SK-N-SH (cell line): ENCODE results near the gene PTPRC. TPM values are rescaled to one million over a fixed set of nuclear protein-coding genes. Genes with fewer than 3 reads are reported as not detected.

Experiments
- CTCF ChIA-PET: fragments of 300-600, 350-600 bp; formaldehyde crosslinking; extraction: SDS; loops from one replicate; lab custom pipeline; 2021; lab: Yijun Ruan, JAX
- POLR2A ChIA-PET: fragments of 350-600 bp; sonication (Branson Sonifier 250); formaldehyde crosslinking; extraction: SDS; loops from one replicate; lab custom pipeline; 2020; ENCODE audit warnings: antibody characterized with exemption, inconsistent platforms; lab: Yijun Ruan, JAX
- DNase-seq: peaks from one replicate; pipeline ENCODE4 v3.0.0; 2012
- H2AFZ ChIP-seq: fragments of 200-600 bp; sonication (generic); 2 replicates; pipeline ENCODE4 v1.8.1; 2016; ENCODE audit warnings: antibody characterized with exemption, mild to moderate bottlenecking, low read depth
- H3F3A ChIP-seq: fragments of 200-600 bp; sonication (generic); replicated peaks from 2 replicates; pipeline ENCODE3; 2016; ENCODE audit warnings: antibody characterized with exemption, mild to moderate bottlenecking; ENCODE audit not compliant: insufficient read depth
- H3K27ac ChIP-seq, 2 experiments: fragments of 200-500 bp in 1 of 2; fragments of 200-600 bp in 1 of 2; sonication (Bioruptor generic) in 1 of 2; sonication (generic), shearing (Covaris generic) in 1 of 2; 2 replicates each; pipeline versions ENCODE4 v1.5.1 to v1.6.1; 2014 to 2016; ENCODE audit warnings: low read depth in 2 of 2, inconsistent platforms in 1 of 2, low read length in 1 of 2, mild to moderate bottlenecking in 1 of 2, mixed read lengths in 1 of 2
- H3K27me3 ChIP-seq: fragments of 200-600 bp; sonication (generic), shearing (Covaris generic); 2 replicates; pipeline ENCODE4 v1.6.1; 2016; ENCODE audit warnings: mixed run types; ENCODE audit not compliant: insufficient read depth
- H3K36me3 ChIP-seq, 2 experiments: fragments of 200-500 bp in 1 of 2; fragments of 200-600 bp in 1 of 2; sonication (Bioruptor generic) in 1 of 2; sonication (generic) in 1 of 2; replicated peaks in 1 of 2; 2 replicates each; pipeline versions ENCODE3 to v1.5.1; 2014 to 2016; ENCODE audit warnings: low read length in 1 of 2, mild to moderate bottlenecking in 1 of 2; ENCODE audit not compliant: insufficient read depth in 2 of 2, control insufficient read depth in 1 of 2
- H3K4me1 ChIP-seq, 2 experiments: fragments of 200-500 bp in 1 of 2; fragments of 200-600 bp in 1 of 2; sonication (Bioruptor generic) in 1 of 2; sonication (generic), shearing (Covaris generic) in 1 of 2; 2 replicates each; pipeline versions ENCODE4 v1.5.1 to v1.6.1; 2014 to 2016; ENCODE audit warnings: low read depth in 1 of 2, low read length in 1 of 2, mixed run types in 1 of 2; ENCODE audit not compliant: insufficient read depth in 2 of 2, control insufficient read depth in 1 of 2
- H3K4me2 ChIP-seq: fragments of 200-600 bp; sonication (generic), shearing (Covaris generic); 2 replicates; pipeline ENCODE4 v1.6.1; 2017; ENCODE audit warnings: mixed run types
- H3K4me3 ChIP-seq, 2 experiments: fragments of 200-500 bp in 1 of 2; fragments of 200-600 bp in 1 of 2; sonication (Bioruptor generic) in 1 of 2; sonication (generic), shearing (Covaris generic) in 1 of 2; 2 replicates each; pipeline versions ENCODE4 v1.5.1 to v1.8.1; 2014 to 2016; ENCODE audit warnings: low read depth in 2 of 2, inconsistent platforms in 1 of 2, low read length in 1 of 2, mild to moderate bottlenecking in 1 of 2, mixed read lengths in 1 of 2, moderate library complexity in 1 of 2
- H3K79me2 ChIP-seq: fragments of 200-600 bp; sonication (generic); 2 replicates; pipeline ENCODE4 v1.8.1; 2017; ENCODE audit warnings: mild to moderate bottlenecking; ENCODE audit not compliant: insufficient read depth
- H3K9ac ChIP-seq: fragments of 200-600 bp; sonication (generic); 2 replicates; pipeline ENCODE4 v1.6.1; 2017; ENCODE audit warnings: mixed run types
- H3K9me2 ChIP-seq: fragments of 200-600 bp; sonication (generic); 2 replicates; pipeline ENCODE4 v1.6.1; 2017; ENCODE audit warnings: mixed run types
- H3K9me3 ChIP-seq: fragments of 200-600 bp; sonication (generic); 2 replicates; pipeline ENCODE4 v1.6.1; 2017; ENCODE audit warnings: mixed run types, mild to moderate bottlenecking, moderate library complexity
- H4K20me1 ChIP-seq: fragments of 200-600 bp; sonication (generic); 2 replicates; pipeline ENCODE4 v1.6.1; 2017; ENCODE audit warnings: mild to moderate bottlenecking, mixed run types; ENCODE audit not compliant: insufficient read depth
- CTCF ChIP-seq: fragments of 200-600 bp; sonication (generic); IDR thresholded peaks from 2 replicates; pipeline ENCODE4 v1.6.1; 2017; ENCODE audit warnings: antibody characterized with exemption, mild to moderate bottlenecking, moderate library complexity
- EP300 ChIP-seq, 2 experiments: IDR thresholded peaks; 2 replicates each; pipeline versions ENCODE4 v1.4.0 to v1.6.1; 2012; ENCODE audit warnings: borderline replicate concordance in 1 of 2, low read depth in 1 of 2, low read length in 1 of 2
- EZH2phosphoT487 ChIP-seq: fragments of 200-600 bp; sonication (generic); IDR thresholded peaks from 2 replicates; pipeline ENCODE4 v1.6.1; 2017; ENCODE audit warnings: low read depth, mixed run types, mild to moderate bottlenecking, antibody characterized with exemption, moderate library complexity, borderline replicate concordance
- FOXJ3 ChIP-seq: sonication (generic); formaldehyde crosslinking; IDR thresholded peaks from 2 replicates; pipeline ENCODE4 v1.5.1; 2020; ENCODE audit warnings: mild to moderate bottlenecking, missing genetic modification reagents
- FOXM1 ChIP-seq: IDR thresholded peaks from 2 replicates; pipeline ENCODE4 v1.4.0; 2012; ENCODE audit warnings: low read depth, mild to moderate bottlenecking
- GATA2 ChIP-seq: sonication (generic); formaldehyde crosslinking; IDR thresholded peaks from 2 replicates; pipeline ENCODE4 v1.5.0; 2020; ENCODE audit warnings: mild to moderate bottlenecking, missing genetic modification reagents
- JUND ChIP-seq: IDR thresholded peaks from 2 replicates; pipeline ENCODE4 v1.4.0; 2012
- MAX ChIP-seq: IDR thresholded peaks from 2 replicates; pipeline ENCODE4 v1.4.0; 2012; ENCODE audit warnings: low read depth
- MEF2A ChIP-seq: IDR thresholded peaks from 2 replicates; pipeline ENCODE4 v1.4.0; 2012; ENCODE audit warnings: low read depth, borderline replicate concordance
- NFIC ChIP-seq: IDR thresholded peaks from 2 replicates; pipeline ENCODE4 v1.4.0; 2012; ENCODE audit warnings: borderline replicate concordance
- POLR2AphosphoS5 ChIP-seq: IDR thresholded peaks from 2 replicates; pipeline ENCODE4 v1.6.1; 2012; ENCODE audit warnings: low read depth, low read length
- RAD21 ChIP-seq: IDR thresholded peaks from 2 replicates; pipeline ENCODE4 v1.6.1; 2012; ENCODE audit warnings: mild to moderate bottlenecking, low read length
- RCOR1 ChIP-seq: fragments of 150-350 bp; IDR thresholded peaks from 2 replicates; pipeline ENCODE4 v1.6.1; 2017; ENCODE audit warnings: antibody characterized with exemption, low read length
- REST ChIP-seq: IDR thresholded peaks from 2 replicates; pipeline ENCODE4 v1.6.1; 2012; ENCODE audit warnings: mild to moderate bottlenecking, low read depth, low read length, moderate library complexity
- RFX5 ChIP-seq: IDR thresholded peaks from 2 replicates; pipeline ENCODE4 v1.6.1; 2012; ENCODE audit warnings: mild to moderate bottlenecking, improper control_type of control experiment, low read length
- RXRA ChIP-seq: IDR thresholded peaks from 2 replicates; pipeline ENCODE4 v1.4.0; 2012; ENCODE audit warnings: low read depth, mild to moderate bottlenecking, borderline replicate concordance
- SMC3 ChIP-seq: IDR thresholded peaks from 2 replicates; pipeline ENCODE4 v1.6.1; 2012; ENCODE audit warnings: low read depth, low read length, improper control_type of control experiment
- TAF1 ChIP-seq: IDR thresholded peaks from 2 replicates; pipeline ENCODE4 v1.6.1; 2012; ENCODE audit warnings: low read depth, mild to moderate bottlenecking, low read length, moderate library complexity, borderline replicate concordance
- TEAD4 ChIP-seq: IDR thresholded peaks from 2 replicates; pipeline ENCODE4 v1.4.0; 2012; ENCODE audit warnings: mild to moderate bottlenecking, borderline replicate concordance; ENCODE audit not compliant: insufficient read depth
- USF1 ChIP-seq: IDR thresholded peaks from 2 replicates; pipeline ENCODE4 v1.4.0; 2012; ENCODE audit warnings: low read depth, borderline replicate concordance
- USF2 ChIP-seq: fragments of 150-350 bp; IDR thresholded peaks from 2 replicates; pipeline ENCODE4 v1.6.1; 2017; ENCODE audit warnings: antibody characterized with exemption, low read length, low read depth, borderline replicate concordance
- YY1 ChIP-seq: IDR thresholded peaks from 2 replicates; pipeline ENCODE4 v1.4.0; 2012; ENCODE audit warnings: low read depth, mild to moderate bottlenecking
- WGBS: methylation state at CpG from one replicate; pipeline ENCODE4 v1.1.6; 2017; ENCODE audit warnings: low lambda C conversion rate; 5-methylcytosine and 5-hydroxymethylcytosine counted together
- polyA plus RNA-seq, 3 experiments: library from polyadenylated mRNA; depleted of rRNA; stranded (reverse); fragments of >200 nt; gene quantifications; 2 replicates each; pipeline ENCODE4 v1.2.3, GENCODE V29; 2012

Gene PTPRC
- polyA plus RNA-seq, 1 of the 3 experiments (the other 2 are of a cell fraction) = 0.03 TPM

GRCh38 chr1:198672124-198672523, 33.3 kb downstream of the PTPRC start (continued):
- TF ChIP-seq POLR2AphosphoS5 = no peak; the same call in 1 of the 2 replicates
- TF ChIP-seq REST = no peak
- no peak for TF ChIP-seq CTCF
- no peak for TF ChIP-seq FOXJ3 (CRISPR knock-in tag)
- TF ChIP-seq EP300 (IDR thresholded peaks at IDR 0.05; ENCODE audit: borderline replicate concordance in 1 of 2, low read depth in 1 of 2, low read length in 1 of 2) = peak in 1 of 2 experiments; percentile 96; a peak in 2 of 4 replicates
- TF ChIP-seq RCOR1 = no peak
- no peak for TF ChIP-seq MEF2A
- TF ChIP-seq TEAD4 = peak; percentile 82
- no peak for TF ChIP-seq EZH2phosphoT487
- no peak for TF ChIP-seq MAX
- no peak for TF ChIP-seq YY1
- no peak for TF ChIP-seq RAD21
- TF ChIP-seq NFIC = peak; percentile 63
- TF ChIP-seq TAF1 = no peak
- no peak for TF ChIP-seq GATA2 (CRISPR knock-in tag)

GRCh38 chr1:198674009-198674408, 35.2 kb downstream of the PTPRC start:
- Histone ChIP-seq H3K4me1 (peaks cover 15 to 31% of the 10 kb centered on the region in 2 experiments; a peak in 3 of 4 replicates), H3K36me3 (no peaks in the 10 kb centered on the region), H3K27ac (no peak overlapping the region), H4K20me1 (no peaks in the 10 kb centered on the region), H3K27me3 (no peaks in the 10 kb centered on the region), H2AFZ (no peak overlapping the region), H3K9ac (no peak overlapping the region), H3K9me2 (no peaks in the 10 kb centered on the region), H3F3A (peaks cover 30% of the 10 kb centered on the region), H3K79me2 (no peaks in the 10 kb centered on the region), H3K4me2 (no peak overlapping the region), H3K9me3 (no peaks in the 10 kb centered on the region), H3K4me3 (no peak overlapping the region)
- no peak for DNase-seq
- ChIA-PET CTCF (no interaction called here), POLR2A (no interaction called here)
- WGBS = 97% methylated on average over 2 of the region's 2 CpGs
- no peak for TF ChIP-seq EZH2phosphoT487
- TF ChIP-seq USF1 = no peak
- no peak for TF ChIP-seq USF2
- TF ChIP-seq FOXM1 = no peak
- TF ChIP-seq YY1 = no peak
- TF ChIP-seq NFIC = no peak
- TF ChIP-seq TAF1 = no peak
- TF ChIP-seq RXRA = no peak
- no peak for TF ChIP-seq CTCF
- TF ChIP-seq RFX5 = no peak
- no peak for TF ChIP-seq MAX
- TF ChIP-seq JUND = no peak
- TF ChIP-seq SMC3 = no peak
- no peak for TF ChIP-seq TEAD4
